Endothelial cell (in vitro differentiated cells): ENCODE data around the gene WWC2. TPM values are rescaled to one million over a fixed set of nuclear protein-coding genes. Genes with fewer than 3 reads are reported as not detected.
A peak's percentile ranks its signal among the peaks of the same experiment; 100 is the strongest.

Experiments used
- DNase-seq: peaks from one replicate; pipeline ENCODE4 v3.0.0; 2021; ENCODE audit warnings: low spot score
- H3K27ac Mint-ChIP-seq: one replicate; pipeline ENCODE4 v1.8.0; 2021; ENCODE audit warnings: mixed read lengths, inconsistent platforms; ENCODE audit not compliant: unreplicated experiment
- H3K27me3 Mint-ChIP-seq: one replicate; pipeline ENCODE4 v1.8.0; 2021; ENCODE audit warnings: mild to moderate bottlenecking, moderate library complexity, mixed read lengths, inconsistent platforms; ENCODE audit not compliant: unreplicated experiment
- H3K36me3 Mint-ChIP-seq: one replicate; pipeline ENCODE4 v1.8.0; 2021; ENCODE audit warnings: mild to moderate bottlenecking, low read depth, mixed read lengths, inconsistent platforms; ENCODE audit not compliant: unreplicated experiment
- H3K4me1 Mint-ChIP-seq: one replicate; pipeline ENCODE4 v1.8.0; 2021; ENCODE audit warnings: mild to moderate bottlenecking, mixed read lengths, inconsistent platforms; ENCODE audit not compliant: unreplicated experiment
- H3K4me3 Mint-ChIP-seq: one replicate; pipeline ENCODE4 v1.8.0; 2021; ENCODE audit warnings: mild to moderate bottlenecking, mixed read lengths, inconsistent platforms; ENCODE audit not compliant: unreplicated experiment
- H3K9me3 Mint-ChIP-seq: one replicate; pipeline ENCODE4 v1.8.0; 2021; ENCODE audit warnings: mixed read lengths, inconsistent platforms; ENCODE audit not compliant: unreplicated experiment
- total RNA-seq: library from RNA; stranded (reverse); fragmentation: NEBNext Ultra II Directional; extraction: Animal tissue kit (Norgen Biotek cat#: 25700); gene quantifications from one replicate; pipeline ENCODE4 v1.2.1, GENCODE V29; 2021; ENCODE audit not compliant: unreplicated experiment
- TF ChIP-seq, protein P1 (sequence below): fragments of 200-600 bp; sonication (generic); IDR thresholded peaks from one replicate; pipeline ENCODE4 v1.5.0; 2021; ENCODE audit warnings: antibody characterized with exemption; ENCODE audit not compliant: unreplicated experiment

The WWC2 gene
- total RNA-seq, 1 donor from 2014 or later: 32.0 TPM

GRCh38 chr4:183248201-183248600, 149.1 kb downstream of the WWC2 start:
- peaks cover under 1% of the 10 kb centered on the region for H3K27me3 Mint-ChIP-seq
- H3K36me3 Mint-ChIP-seq: peaks cover 4% of the 10 kb centered on the region
- TF ChIP-seq, protein P1, sequence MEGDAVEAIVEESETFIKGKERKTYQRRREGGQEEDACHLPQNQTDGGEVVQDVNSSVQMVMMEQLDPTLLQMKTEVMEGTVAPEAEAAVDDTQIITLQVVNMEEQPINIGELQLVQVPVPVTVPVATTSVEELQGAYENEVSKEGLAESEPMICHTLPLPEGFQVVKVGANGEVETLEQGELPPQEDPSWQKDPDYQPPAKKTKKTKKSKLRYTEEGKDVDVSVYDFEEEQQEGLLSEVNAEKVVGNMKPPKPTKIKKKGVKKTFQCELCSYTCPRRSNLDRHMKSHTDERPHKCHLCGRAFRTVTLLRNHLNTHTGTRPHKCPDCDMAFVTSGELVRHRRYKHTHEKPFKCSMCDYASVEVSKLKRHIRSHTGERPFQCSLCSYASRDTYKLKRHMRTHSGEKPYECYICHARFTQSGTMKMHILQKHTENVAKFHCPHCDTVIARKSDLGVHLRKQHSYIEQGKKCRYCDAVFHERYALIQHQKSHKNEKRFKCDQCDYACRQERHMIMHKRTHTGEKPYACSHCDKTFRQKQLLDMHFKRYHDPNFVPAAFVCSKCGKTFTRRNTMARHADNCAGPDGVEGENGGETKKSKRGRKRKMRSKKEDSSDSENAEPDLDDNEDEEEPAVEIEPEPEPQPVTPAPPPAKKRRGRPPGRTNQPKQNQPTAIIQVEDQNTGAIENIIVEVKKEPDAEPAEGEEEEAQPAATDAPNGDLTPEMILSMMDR: no peak
- no peak for DNase-seq
- no peak overlapping the region for H3K27ac Mint-ChIP-seq
- H3K9me3 Mint-ChIP-seq: no peaks in the 10 kb centered on the region
- no peaks in the 10 kb centered on the region for H3K4me1 Mint-ChIP-seq
- H3K4me3 Mint-ChIP-seq: no peak overlapping the region

DNA sequence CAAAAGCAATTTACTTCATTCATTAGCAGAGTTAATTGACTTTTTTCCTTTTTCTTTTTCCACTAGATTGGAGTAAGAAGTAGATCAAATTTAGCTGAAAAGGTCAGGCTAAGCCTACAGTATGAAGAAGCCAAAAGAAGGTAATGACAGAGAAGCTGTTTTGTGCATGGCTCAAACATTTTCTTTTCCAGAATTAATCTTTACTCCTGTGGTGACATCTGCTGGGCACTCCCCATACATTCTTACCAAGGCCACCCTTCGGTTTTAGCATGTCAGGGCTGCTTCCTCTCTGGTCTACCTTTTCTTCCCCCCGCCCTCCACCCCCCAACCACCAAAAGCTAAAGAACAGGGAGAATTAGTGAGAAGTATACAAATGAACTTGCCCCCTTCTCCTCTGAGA, 150.8 kb downstream of the WWC2 start:
- TF ChIP-seq, protein P1: peak; percentile 29
- Mint-ChIP-seq H3K27ac (no peak overlapping the region), H3K4me3 (no peak overlapping the region), H3K9me3 (no peaks in the 10 kb centered on the region), H3K4me1 (no peaks in the 10 kb centered on the region), H3K36me3 (peaks cover 4% of the 10 kb centered on the region), H3K27me3 (peaks cover 4% of the 10 kb centered on the region)
- DNase-seq: peak; percentile 35

DNA sequence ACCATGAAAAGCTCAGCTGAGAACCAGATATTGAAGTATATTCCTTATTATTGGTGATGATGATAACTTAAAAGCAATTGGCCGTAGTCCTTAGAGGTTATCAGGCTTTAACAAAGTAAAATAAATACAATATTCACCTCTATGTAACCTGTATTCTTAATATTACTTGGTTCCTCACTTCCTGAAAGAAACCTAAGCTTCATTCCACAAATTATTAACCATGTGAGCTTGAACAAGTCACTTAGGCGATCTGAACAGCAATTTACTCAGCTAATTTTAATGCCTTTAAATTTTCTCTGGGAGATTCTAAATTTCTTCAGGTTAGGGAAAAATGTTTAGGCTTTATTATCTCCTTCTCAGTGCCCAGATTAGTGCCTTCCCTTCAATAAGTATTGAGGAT, 151.8 kb downstream of the WWC2 start:
- Mint-ChIP-seq H3K27me3 (peaks cover 4% of the 10 kb centered on the region), H3K9me3 (no peaks in the 10 kb centered on the region), H3K36me3 (peaks cover 4% of the 10 kb centered on the region), H3K4me1 (no peaks in the 10 kb centered on the region), H3K27ac (no peak overlapping the region), H3K4me3 (no peak overlapping the region)
- TF ChIP-seq, protein P1: no peak
- DNase-seq: no peak

- TF ChIP-seq, protein P1: no peak
- Mint-ChIP-seq H3K4me3 (no peak overlapping the region), H3K27me3 (peaks cover 5% of the 10 kb centered on the region), H3K36me3 (peaks cover 7% of the 10 kb centered on the region), H3K4me1 (no peaks in the 10 kb centered on the region), H3K27ac (no peak overlapping the region), H3K9me3 (no peaks in the 10 kb centered on the region)
- no peak for DNase-seq
Measured at GRCh38 chr4:183252959-183253358, 153.9 kb downstream of the WWC2 start.

- H3K27ac Mint-ChIP-seq: no peak overlapping the region
- H3K27me3 Mint-ChIP-seq: peaks cover 5% of the 10 kb centered on the region
Measured at GRCh38 chr4:183253451-183253850, 154.4 kb downstream of the WWC2 start.

More at GRCh38 chr4:183253451-183253850, 154.4 kb downstream of the WWC2 start:
- Mint-ChIP-seq H3K4me3 (no peak overlapping the region), H3K36me3 (peaks cover 7% of the 10 kb centered on the region), H3K9me3 (no peaks in the 10 kb centered on the region), H3K4me1 (no peaks in the 10 kb centered on the region)
- DNase-seq: no peak
- TF ChIP-seq, protein P1: no peak
